Measurements from ENCODE around the gene SPRY4. TPM values are rescaled to one million over a fixed set of nuclear protein-coding genes. Genes with fewer than 3 reads are reported as not detected.

Gene SPRY4
- total and polyA plus RNA-seq, 2 of the 13 experiments (the other 11 are each of a cell fraction or from before 2014, with no cell fraction given) = 8.9 to 17.8 TPM

GRCh38 chr5:142324136-142324870 is 518 bp downstream of the SPRY4 start (continued):
- no peak for TF ChIP-seq ZNF362 (CRISPR knock-in tag; IDR thresholded peaks at IDR 0.05; ENCODE audit: borderline replicate concordance)
- TF ChIP-seq ZMYM3 (CRISPR knock-in tag; IDR thresholded peaks at IDR 0.05) = no peak
- no peak for TF ChIP-seq NCOR1 (IDR thresholded peaks at IDR 0.05; ENCODE audit: borderline replicate concordance, low read length)
- TF ChIP-seq ZNF138 (CRISPR knock-in tag; IDR thresholded peaks at IDR 0.05; ENCODE audit: low read depth) = 0 out of 2 replicates have a peak, but pooled peaks have one; percentile 89
- TF ChIP-seq ZNF407 (CRISPR knock-in tag; IDR thresholded peaks at IDR 0.05; ENCODE audit: not compliant biosample characterization) = peak; percentile 4
- no peak for TF ChIP-seq CENPBD1 (CRISPR knock-in tag; IDR thresholded peaks at IDR 0.05; ENCODE audit: borderline replicate concordance, low read depth)
- TF ChIP-seq ZNF737 (CRISPR knock-in tag; IDR thresholded peaks at IDR 0.05; ENCODE audit: borderline replicate concordance) = 0 out of 2 replicates have a peak, but pooled peaks have one; percentile 19
- TF ChIP-seq ZNF160 (CRISPR knock-in tag; IDR thresholded peaks at IDR 0.05) = 0 out of 2 replicates have a peak, but pooled peaks have one; percentile 12
- TF ChIP-seq POLR2A (IDR thresholded peaks at IDR 0.05; ENCODE audit: insufficient read depth in 1 of 2, low read depth in 2 of 2, low read length in 2 of 2) = 0 out of 4 replicates have a peak, but pooled peaks of 1 of the 2 experiments have one; percentile 29
- no peak for TF ChIP-seq NFKBIZ (CRISPR knock-in tag; IDR thresholded peaks at IDR 0.05)
- no peak for TF ChIP-seq NR2F6 (IDR thresholded peaks at IDR 0.05)
- TF ChIP-seq NR2F6 (CRISPR knock-in tag; IDR thresholded peaks at IDR 0.05) = no peak
- TF ChIP-seq ZBTB25 (CRISPR knock-in tag; IDR thresholded peaks at IDR 0.05) = no peak
- TF ChIP-seq ZFP37 (CRISPR knock-in tag; IDR thresholded peaks at IDR 0.05; ENCODE audit: borderline replicate concordance) = 0 out of 2 replicates have a peak, but pooled peaks have one; percentile 27
- TF ChIP-seq ZNF776 (CRISPR knock-in tag; IDR thresholded peaks at IDR 0.05) = 0 out of 2 replicates have a peak, but pooled peaks have one; percentile 7
- 0 out of 2 replicates have a peak, but pooled peaks have one; percentile 58 for TF ChIP-seq ZNF740 (CRISPR knock-in tag; IDR thresholded peaks at IDR 0.05)

Data from HepG2 (cell line).